Activated T-cell treated with anti-CD3 and anti-CD28 coated beads, Interleukin-2, amount 50 U/mL, for 1 hour (primary cell): ENCODE data around the gene NIFK.
A peak's percentile ranks its signal among the peaks of the same experiment; 100 is the strongest.
"Not testable (repeated sequence)": the region's sequence is repeated elsewhere in the genome, so short reads cannot be mapped to it uniquely, and the experiment has no call there.

Experiments used
- DNase-seq: peaks from one replicate; pipeline ENCODE4 v3.0.0-alpha.2; 2020

The NIFK gene

DNA sequence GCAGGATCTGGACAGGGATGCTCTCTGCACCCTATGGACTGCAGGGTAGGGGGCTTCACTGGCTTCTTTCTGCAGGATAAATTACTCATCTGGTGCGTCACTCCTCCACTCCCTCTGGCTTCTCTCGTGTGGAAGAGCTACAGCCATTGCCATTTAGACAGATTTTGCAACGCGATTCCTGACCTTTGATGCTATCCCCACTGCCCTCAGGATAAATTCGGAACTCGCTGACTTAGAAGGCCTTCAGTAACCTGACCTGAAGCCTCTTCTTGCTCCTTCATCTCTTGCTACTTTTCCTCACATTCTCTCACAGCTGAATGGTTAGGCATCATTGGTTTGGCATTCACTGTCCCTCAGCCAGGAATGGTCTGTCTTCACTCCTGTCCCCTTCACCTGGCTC, 5.3 kb downstream of the NIFK start:
- no peak for DNase-seq

- DNase-seq, result no peak
Measured at GRCh38 chr2:121727950-121728349, 8.7 kb downstream of the NIFK start.

- no peak for DNase-seq
Measured at GRCh38 chr2:121727332-121727731, 9.3 kb downstream of the NIFK start.

DNA sequence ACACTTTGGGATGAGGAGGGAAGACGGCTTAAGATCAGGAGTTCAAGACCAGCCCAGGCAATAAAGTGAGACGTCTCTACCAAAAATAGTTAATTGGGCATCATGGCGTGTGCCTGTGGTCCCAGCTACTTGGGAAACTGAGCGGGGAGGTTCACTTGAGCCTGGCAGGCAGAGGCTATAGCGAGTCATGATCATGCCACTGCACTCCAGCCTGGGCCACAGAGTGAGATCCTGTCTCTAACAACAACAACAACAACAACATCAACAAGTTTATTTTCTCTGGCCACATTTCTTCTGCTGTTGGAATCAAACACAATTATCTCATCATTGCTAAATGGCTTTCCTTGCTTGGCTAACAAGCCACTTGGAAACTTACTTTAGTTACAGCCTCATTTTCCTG, 13.4 kb downstream of the NIFK start:
- no peak for DNase-seq

DNA sequence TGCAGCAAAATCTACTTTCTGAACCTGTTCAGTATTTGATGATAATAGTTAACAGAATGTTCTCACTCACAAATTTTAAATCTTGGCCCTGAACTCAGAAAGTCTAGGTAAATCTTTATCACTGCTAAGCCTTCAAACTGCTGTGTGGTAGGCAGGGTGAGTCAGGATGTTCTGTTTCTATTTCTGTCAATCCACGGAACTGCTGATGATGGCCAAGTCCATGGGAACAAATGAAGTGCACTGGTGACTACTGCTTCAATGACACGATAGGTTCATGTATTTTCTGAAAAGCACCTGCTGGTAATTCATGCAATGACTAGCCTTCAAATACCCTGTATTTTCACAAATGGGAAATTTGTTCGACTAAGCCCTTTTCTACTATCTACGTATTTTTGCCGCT, 14.2 kb downstream of the NIFK start:
- DNase-seq, result no peak

- DNase-seq, result no peak
Measured at GRCh38 chr2:121721926-121722325, 14.7 kb downstream of the NIFK start.

GRCh38 chr2:121717529-121717928, 19.1 kb downstream of the NIFK start:
- peak; percentile 5 for DNase-seq

- DNase-seq, result no peak
Measured at GRCh38 chr2:121716126-121716525, 20.5 kb downstream of the NIFK start.

DNA sequence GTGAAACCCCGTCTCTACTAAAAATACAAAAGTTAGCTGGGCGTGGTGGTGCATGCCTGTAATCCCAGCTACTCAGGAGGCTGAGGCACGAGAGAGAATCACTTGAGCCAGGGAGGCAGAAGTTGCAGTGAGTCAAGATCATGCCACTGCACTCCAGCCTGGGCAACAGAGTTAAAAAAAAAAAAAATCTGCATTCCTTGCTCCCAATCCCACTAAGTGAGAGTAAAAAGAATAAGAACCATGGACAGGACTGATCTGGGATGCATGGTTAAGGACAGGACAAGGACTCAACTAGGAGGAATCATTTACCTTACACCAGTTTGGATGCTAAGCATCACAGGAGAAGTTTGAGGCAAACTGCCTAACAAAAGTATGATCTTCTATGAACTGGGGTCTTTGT, 25.2 kb downstream of the NIFK start:
- not testable (repeated sequence) for DNase-seq

- no peak for DNase-seq
Measured at GRCh38 chr2:121710470-121711170, 26.1 kb downstream of the NIFK start.

DNA sequence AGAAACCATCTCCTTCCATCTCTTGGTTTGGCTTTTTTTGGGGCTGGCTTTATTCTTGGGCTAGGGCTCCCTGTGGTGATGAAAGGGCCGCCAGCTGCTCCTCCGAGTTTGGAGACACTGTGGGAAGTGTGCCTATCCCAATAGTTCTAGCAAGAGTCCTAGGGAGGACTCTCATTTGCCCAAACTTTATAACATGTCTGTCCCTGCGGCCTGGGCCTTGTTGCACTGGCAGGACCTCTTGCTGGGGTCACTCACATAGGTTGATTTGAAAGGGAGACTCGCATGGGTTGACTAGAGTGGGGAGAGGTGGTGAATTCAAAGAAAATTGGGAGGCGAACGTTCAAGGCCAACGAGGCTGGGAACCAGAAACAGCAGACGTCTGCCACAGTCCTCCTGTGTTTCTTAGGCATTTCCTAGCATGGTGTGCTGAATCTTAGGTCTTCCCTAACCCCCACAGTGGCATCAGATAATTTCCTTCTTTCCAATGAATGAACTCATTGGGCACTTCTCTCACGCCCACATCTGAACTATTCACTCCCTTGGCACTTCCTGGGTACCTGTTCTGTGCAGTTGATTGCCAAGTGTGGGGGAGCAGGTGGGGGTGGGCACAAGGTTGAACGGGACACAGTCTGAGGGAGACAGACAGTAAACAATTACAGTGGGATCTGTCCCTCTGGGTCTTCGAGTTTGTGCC, 26.8 kb downstream of the NIFK start:
- no peak for DNase-seq

DNA sequence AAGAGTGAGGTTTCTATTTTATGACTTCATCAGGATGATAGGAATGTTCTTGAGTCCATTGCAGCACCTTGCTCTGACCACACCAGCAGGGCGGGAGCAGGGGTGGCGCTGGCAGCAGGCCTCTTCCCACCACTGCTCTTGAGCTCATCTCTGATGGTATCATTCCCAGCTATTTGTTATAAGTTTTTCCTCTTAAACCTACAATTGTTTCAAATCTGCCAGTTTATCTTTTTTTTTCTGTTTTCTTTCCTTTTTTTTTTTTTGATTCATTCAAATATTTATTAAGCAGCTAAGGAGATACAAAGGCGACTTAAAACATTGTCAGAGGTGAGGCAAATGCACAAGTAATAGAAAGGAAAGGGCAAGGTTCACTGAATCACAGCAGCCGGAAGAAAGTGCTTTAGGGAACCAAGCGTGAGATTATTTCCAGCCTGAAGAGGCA, 28.7 kb downstream of the NIFK start:
- DNase-seq, result no peak

- no peak for DNase-seq
Measured at GRCh38 chr2:121707344-121707919, 29.2 kb downstream of the NIFK start.

DNA sequence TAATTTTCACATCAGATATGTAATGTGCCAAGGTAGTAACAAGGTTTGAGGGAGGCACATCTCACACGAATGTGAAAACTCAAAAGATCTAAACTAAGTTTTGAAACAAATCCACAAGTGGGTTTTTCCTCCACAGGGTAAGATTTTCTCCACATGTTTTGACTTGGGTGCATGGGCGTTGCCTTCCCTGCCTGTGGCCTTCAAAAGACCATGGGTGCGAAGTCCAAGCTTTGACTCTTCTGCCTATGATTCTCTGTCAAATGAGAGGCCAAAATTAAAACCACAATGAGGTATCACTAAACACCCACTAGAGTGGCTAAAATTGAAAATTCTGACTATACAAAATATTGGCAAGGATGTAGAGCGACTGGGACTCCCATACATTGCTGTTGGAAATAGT, 30.7 kb downstream of the NIFK start:
- no peak for DNase-seq

DNA sequence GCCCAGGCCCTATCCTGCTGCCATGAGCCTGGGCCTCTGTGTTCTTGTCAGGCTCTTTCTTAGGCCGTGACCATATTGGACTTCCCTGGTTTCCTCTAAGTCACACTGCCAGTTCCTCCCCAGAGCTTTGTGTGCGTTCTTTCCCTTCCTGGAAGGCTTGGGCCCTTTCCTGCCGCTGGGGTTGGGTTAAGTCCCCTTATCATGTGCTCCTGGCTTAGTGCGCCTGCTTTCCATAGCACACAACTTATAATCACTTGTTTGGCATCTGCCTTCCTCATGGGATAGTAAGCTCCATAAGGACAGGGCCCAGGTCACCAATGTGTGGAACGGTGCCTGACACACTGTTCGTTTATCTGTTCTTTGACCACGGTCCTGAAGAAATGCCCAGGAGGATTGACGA, 31.3 kb downstream of the NIFK start:
- no peak for DNase-seq

- not testable (repeated sequence) for DNase-seq
Measured at GRCh38 chr2:121701761-121702160, 34.9 kb downstream of the NIFK start.

GRCh38 chr2:121699421-121700333, 37.0 kb downstream of the NIFK start:
- peak; percentile 78 for DNase-seq

- DNase-seq, result peak; percentile 20
Measured at GRCh38 chr2:121698318-121698930, 38.3 kb downstream of the NIFK start.

GRCh38 chr2:121697108-121697631, 39.5 kb downstream of the NIFK start:
- no peak for DNase-seq

GRCh38 chr2:121696410-121696930, 40.2 kb downstream of the NIFK start:
- DNase-seq, result no peak

DNA sequence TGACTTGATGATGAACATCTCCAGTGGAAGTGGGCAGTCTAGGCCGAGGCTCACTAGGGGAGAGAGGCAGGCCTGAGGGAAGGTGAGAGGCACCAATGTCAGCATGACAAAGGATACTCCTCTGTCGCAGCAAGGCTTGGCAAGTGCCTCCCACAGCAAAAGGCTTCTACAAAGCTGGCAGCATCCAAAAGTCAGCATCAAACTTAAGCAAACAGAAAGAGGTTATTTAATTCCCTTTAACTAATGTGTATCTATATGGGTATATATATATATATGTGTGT, 41.6 kb downstream of the NIFK start:
- DNase-seq, result no peak

- no peak for DNase-seq
Measured at GRCh38 chr2:121694398-121695170, 42.1 kb downstream of the NIFK start.
